GM21390 (cell line): ENCODE data around the gene TPBGL.

Experiments used
- ATAC-seq: cut with Tn5 transposase; IDR thresholded peaks from one replicate; pipeline ENCODE4 v1.9.1; 2021; ENCODE audit not compliant: unreplicated experiment

The TPBGL gene

DNA sequence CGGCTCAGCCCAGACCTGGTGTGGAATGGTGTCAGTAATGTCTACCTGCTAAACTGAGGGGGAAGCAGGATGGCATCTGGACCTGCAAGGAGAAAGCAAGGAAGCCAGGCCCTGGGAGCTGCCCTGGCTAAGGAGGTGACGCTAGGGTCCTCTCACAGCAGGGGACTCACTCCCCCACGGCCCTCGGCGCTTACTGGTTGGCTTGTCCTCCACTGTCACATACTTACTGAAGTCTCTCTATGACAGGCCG is 48.9 kb downstream of the TPBGL start:
- ATAC-seq: no peak

GRCh38 chr11:75289919-75290318 is 49.3 kb downstream of the TPBGL start:
- ATAC-seq: no peak

DNA sequence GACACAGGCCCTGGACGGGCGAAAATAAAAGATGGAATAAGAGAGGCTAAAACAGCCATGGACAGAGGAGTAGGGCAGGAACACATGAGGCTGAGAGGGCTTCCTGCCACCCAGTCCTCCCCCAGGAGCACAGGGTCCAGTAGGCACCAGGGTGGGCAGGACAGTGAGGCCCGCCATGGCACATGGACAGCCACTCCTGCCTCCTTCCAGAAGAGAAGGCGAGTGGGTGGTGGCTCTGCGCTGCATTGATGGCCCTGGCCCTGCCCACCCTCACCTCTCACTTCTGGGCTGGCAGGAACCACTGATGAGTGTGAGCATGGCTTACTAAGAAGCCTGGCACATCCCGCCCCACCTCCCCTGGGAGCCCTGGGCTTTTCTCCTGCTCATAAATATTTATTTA is 51.2 kb downstream of the TPBGL start:
- no peak for ATAC-seq

DNA sequence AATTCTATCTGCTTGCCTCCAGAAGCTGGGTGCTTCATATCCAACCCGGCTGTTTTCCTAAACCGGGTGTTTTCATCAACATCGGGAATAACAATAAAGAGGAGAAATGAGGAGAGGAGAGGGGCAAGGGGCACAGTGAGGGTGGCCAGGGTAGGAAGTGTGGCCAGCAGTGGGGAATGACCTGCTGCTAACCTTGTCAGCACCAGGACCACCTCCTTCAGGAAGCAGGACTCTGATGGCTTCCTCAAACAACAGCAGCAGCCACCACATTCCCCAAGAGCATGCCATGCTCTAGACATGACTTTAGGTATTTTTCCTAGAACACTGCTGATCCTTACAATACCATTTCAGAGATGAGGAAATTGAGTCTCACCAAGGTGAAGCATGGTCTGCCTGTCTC is 52.4 kb downstream of the TPBGL start:
- no peak for ATAC-seq
